Smooth muscle cell (in vitro differentiated cells): ENCODE data around the gene SLC25A39. TPM values are rescaled to one million over a fixed set of nuclear protein-coding genes. Genes with fewer than 3 reads are reported as not detected.
A peak's percentile ranks its signal among the peaks of the same experiment; 100 is the strongest.
"Not testable (repeated sequence)": the region's sequence is repeated elsewhere in the genome, so short reads cannot be mapped to it uniquely, and the experiment has no call there.

ENCODE experiments used
- DNase-seq: peaks from one replicate; lab custom pipeline; 2025; ENCODE audit not compliant: unreplicated experiment; lab: John Stamatoyannopoulos, UW
- H2AFZ ChIP-seq: fragments of 200-600 bp; sonication (generic); 2 replicates; pipeline ENCODE4 v1.6.0; 2016; ENCODE audit warnings: antibody characterized with exemption, low read depth, mild to moderate bottlenecking
- H3F3A ChIP-seq: fragments of 200-600 bp; sonication (generic); 2 replicates; pipeline ENCODE4 v1.6.0; 2017; ENCODE audit warnings: antibody characterized with exemption, low read depth
- H3K27ac ChIP-seq: fragments of 200-600 bp; sonication (generic); 2 replicates; pipeline ENCODE4 v1.5.1; 2016; ENCODE audit warnings: low read depth, mild to moderate bottlenecking
- H3K27me3 ChIP-seq: fragments of 200-600 bp; sonication (generic); 2 replicates; pipeline ENCODE4 v1.6.1; 2016; ENCODE audit warnings: low read depth, mild to moderate bottlenecking
- H3K36me3 ChIP-seq: fragments of 200-600 bp; sonication (generic); 2 replicates; pipeline ENCODE4 v1.5.1; 2016; ENCODE audit warnings: low read depth
- H3K4me1 ChIP-seq: fragments of 200-600 bp; sonication (generic); 2 replicates; pipeline ENCODE4 v1.5.1; 2016; ENCODE audit warnings: low read depth
- H3K4me2 ChIP-seq: fragments of 200-600 bp; sonication (generic); 2 replicates; pipeline ENCODE4 v1.6.0; 2016; ENCODE audit warnings: mild to moderate bottlenecking
- H3K4me3 ChIP-seq: fragments of 200-600 bp; sonication (generic); 2 replicates; pipeline ENCODE4 v1.5.1; 2016; ENCODE audit warnings: mild to moderate bottlenecking
- H3K79me2 ChIP-seq: fragments of 200-600 bp; sonication (generic); 2 replicates; pipeline ENCODE4 v1.6.0; 2016; ENCODE audit warnings: low read depth, mild to moderate bottlenecking
- H3K9ac ChIP-seq: fragments of 200-600 bp; sonication (generic); 2 replicates; pipeline ENCODE4 v1.6.0; 2016; ENCODE audit warnings: low read depth
- H3K9me3 ChIP-seq: fragments of 200-600 bp; sonication (generic); replicated peaks from 2 replicates; pipeline ENCODE4 v1.5.1; 2016; ENCODE audit warnings: low read depth
- H4K20me1 ChIP-seq: fragments of 200-600 bp; sonication (generic); 2 replicates; pipeline ENCODE4 v1.6.0; 2016; ENCODE audit warnings: low read depth
- WGBS: methylation state at CpG from one replicate; pipeline ENCODE4 v1.1.7; 2016; ENCODE audit warnings: low lambda C conversion rate; 5-methylcytosine and 5-hydroxymethylcytosine counted together
- polyA plus RNA-seq: library from polyadenylated mRNA; unstranded; fragments of >200 nt; fragmentation: Nextera tagmentation; extraction: Ambion mirVana; gene quantifications from 2 replicates; pipeline ENCODE4 v1.2.1, GENCODE V29; 2016
- total RNA-seq: library from RNA; depleted of rRNA; stranded (reverse); fragments of >200 nt; gene quantifications from 2 replicates; pipeline ENCODE4 v1.2.3, GENCODE V29; 2014
- TF ChIP-seq, protein P1 (sequence below): fragments of 200-600 bp; sonication (generic); IDR thresholded peaks from 2 replicates; pipeline ENCODE4 v1.5.1; 2017; ENCODE audit warnings: borderline replicate concordance, mild to moderate bottlenecking, antibody characterized with exemption; ENCODE audit not compliant: insufficient read depth, poor library complexity, severe bottlenecking

The SLC25A39 gene
- total and polyA plus RNA-seq, 2 experiments from 2014 or later, result 106 to 147 TPM

DNA sequence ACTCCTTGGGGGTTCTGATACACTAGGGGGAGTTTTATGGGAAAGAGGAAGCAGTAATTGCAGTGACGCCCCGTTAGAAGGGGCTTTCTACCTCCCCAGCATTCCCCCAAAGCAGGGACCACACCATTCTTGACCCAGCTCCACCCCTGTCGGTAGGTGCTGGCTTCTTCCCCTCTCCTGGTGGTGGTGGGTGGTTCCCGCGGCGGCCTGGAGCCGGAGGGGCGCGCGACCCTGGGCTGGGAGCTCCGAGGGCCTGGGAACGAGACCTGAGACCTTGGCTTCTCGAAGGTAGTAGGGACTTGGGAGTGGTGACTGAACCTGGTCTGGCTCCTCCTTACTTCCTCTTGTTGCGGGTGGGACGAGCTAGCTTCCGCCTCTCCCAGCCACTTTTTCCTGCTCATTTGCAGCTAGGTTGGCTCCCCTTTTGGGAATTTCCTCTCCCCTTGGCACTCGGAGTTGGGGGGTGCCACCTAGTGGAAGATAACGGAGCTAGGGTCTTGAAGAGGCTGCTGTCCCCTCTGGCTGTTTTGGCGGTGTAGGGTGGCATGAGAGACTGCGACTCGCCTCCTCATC, 20.9 kb upstream of the SLC25A39 start:
- H3K27ac ChIP-seq, result peak overlapping the region; percentile 12
- no peak for DNase-seq
- H3F3A ChIP-seq, result no peaks in the 10 kb centered on the region
- H3K4me3 ChIP-seq, result peak overlapping the region; percentile 74
- H3K4me2 ChIP-seq, result peak overlapping the region; percentile 91
- H3K9ac ChIP-seq, result peak overlapping the region; percentile 70
- no peaks in the 10 kb centered on the region for H3K79me2 ChIP-seq
- peaks cover 10% of the 10 kb centered on the region for H4K20me1 ChIP-seq
- 4% methylated on average over 21 of the region's 21 CpGs for WGBS
- H3K36me3 ChIP-seq, result no peaks in the 10 kb centered on the region
- H3K4me1 ChIP-seq, result no peaks in the 10 kb centered on the region
- H2AFZ ChIP-seq, result no peak overlapping the region
- no peaks in the 10 kb centered on the region for H3K27me3 ChIP-seq
- no peaks in the 10 kb centered on the region for H3K9me3 ChIP-seq
- TF ChIP-seq, protein P1, sequence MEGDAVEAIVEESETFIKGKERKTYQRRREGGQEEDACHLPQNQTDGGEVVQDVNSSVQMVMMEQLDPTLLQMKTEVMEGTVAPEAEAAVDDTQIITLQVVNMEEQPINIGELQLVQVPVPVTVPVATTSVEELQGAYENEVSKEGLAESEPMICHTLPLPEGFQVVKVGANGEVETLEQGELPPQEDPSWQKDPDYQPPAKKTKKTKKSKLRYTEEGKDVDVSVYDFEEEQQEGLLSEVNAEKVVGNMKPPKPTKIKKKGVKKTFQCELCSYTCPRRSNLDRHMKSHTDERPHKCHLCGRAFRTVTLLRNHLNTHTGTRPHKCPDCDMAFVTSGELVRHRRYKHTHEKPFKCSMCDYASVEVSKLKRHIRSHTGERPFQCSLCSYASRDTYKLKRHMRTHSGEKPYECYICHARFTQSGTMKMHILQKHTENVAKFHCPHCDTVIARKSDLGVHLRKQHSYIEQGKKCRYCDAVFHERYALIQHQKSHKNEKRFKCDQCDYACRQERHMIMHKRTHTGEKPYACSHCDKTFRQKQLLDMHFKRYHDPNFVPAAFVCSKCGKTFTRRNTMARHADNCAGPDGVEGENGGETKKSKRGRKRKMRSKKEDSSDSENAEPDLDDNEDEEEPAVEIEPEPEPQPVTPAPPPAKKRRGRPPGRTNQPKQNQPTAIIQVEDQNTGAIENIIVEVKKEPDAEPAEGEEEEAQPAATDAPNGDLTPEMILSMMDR, result peak; percentile 31

DNA sequence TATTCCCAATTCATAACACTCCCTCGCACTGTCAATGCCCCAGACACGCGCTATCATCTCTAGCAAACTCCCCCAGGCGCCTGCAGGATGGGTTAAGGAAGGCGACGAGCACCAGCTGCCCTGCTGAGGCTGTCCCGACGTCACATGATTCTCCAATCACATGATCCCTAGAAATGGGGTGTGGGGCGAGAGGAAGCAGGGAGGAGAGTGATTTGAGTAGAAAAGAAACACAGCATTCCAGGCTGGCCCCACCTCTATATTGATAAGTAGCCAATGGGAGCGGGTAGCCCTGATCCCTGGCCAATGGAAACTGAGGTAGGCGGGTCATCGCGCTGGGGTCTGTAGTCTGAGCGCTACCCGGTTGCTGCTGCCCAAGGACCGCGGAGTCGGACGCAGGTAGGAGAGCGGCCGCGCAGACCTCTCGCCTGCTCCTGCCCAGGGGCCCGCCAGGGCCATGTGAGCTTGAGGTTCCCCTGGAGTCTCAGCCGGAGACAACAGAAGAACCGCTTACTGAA, 20.4 kb upstream of the SLC25A39 start, which contains the start of gene GRN:
TSS of gene GRN (plus strand) at position 364 of the 515 bp plus-strand sequence. CDS start 3,863 bp downstream, outside the sequence.
- Histone ChIP-seq H4K20me1 (peaks cover 10% of the 10 kb centered on the region), H3K4me2 (peak within 1 kb of the TSS; percentile 91), H3K9ac (peak within 1 kb of the TSS; percentile 70), H3K36me3 (no peaks in the 10 kb centered on the region), H3K27ac (peak within 1 kb of the TSS; percentile 12), H2AFZ (peak within 1 kb of the TSS; percentile 85), H3K4me3 (peak within 1 kb of the TSS; percentile 74), H3K79me2 (no peaks in the 10 kb centered on the region), H3F3A (no peaks in the 10 kb centered on the region), H3K4me1 (no peaks in the 10 kb centered on the region), H3K27me3 (no peaks in the 10 kb centered on the region), H3K9me3 (no peaks in the 10 kb centered on the region)
- TF ChIP-seq, protein P1, result no peak
- WGBS, result under 1% methylated on average over 26 of the region's 26 CpGs
- DNase-seq, result peak; percentile 62

DNA sequence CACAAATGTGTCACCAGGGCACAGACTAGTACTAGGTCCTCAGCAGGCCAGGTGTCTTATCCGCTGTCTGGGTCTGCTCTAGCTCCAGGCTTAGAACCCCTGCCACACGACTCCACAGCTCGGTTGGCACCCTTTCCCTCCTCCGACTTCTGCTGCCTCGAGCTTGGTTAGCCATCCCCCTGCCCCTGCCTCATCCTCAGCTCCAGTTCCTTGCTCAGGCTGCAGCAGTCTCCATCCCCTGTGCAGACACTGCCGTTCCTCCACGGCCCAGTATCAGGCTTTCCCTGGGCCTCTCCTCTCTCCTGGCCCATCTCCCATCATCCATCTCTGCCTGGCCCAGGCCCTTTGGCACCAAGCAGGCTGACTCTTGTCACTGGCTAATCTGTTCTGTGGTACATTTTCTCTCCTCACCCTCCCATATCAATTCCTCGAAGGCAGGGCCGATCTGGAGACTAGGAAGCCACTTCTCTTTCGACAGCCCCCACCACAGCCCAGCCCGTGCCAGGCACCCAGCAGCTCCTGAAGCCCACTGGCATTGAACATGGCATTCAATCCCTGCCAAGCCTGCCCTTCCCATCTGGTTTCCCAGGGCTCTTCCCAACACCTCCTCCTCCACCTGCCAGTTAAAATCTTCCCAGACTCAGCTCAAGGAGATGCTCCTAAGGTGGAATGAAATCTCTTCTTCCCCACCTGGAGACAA, 19.0 kb upstream of the SLC25A39 start:
- no peak overlapping the region for H3K9ac ChIP-seq
- H3K4me1 ChIP-seq, result no peaks in the 10 kb centered on the region
- H3K27ac ChIP-seq, result no peak overlapping the region
- no peaks in the 10 kb centered on the region for H3K79me2 ChIP-seq
- no peak overlapping the region for H3K4me2 ChIP-seq
- no peak overlapping the region for H2AFZ ChIP-seq
- TF ChIP-seq, protein P1, result no peak
- DNase-seq, result no peak
- no peaks in the 10 kb centered on the region for H3K36me3 ChIP-seq
- H4K20me1 ChIP-seq, result peaks cover 10% of the 10 kb centered on the region
- 88% methylated on average over 11 of the region's 11 CpGs for WGBS
- H3K27me3 ChIP-seq, result no peaks in the 10 kb centered on the region
- no peak overlapping the region for H3K4me3 ChIP-seq
- H3F3A ChIP-seq, result no peaks in the 10 kb centered on the region
- H3K9me3 ChIP-seq, result no peaks in the 10 kb centered on the region

DNA sequence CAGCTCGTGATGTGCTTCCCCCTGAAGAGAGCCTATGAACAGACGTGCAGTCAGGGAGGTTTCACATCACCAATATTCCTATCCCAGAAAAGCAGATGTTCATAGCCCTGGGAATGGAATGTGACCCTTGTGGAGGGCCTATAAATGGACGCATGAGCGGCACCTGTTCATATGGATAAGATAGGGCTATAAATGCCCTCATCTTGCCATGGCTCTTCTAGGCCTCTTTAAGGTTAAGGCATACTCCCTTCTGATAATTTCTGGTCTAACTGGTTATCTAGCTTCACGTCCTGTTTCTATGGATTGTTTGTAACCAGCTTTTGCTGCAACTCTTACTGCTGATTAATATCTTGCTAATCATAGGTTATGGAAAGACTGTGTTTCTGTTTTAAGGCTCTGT, 15.9 kb upstream of the SLC25A39 start:
- H3F3A ChIP-seq, DNase-seq, H3K27me3 ChIP-seq, H3K4me3 ChIP-seq, H3K36me3 ChIP-seq, H3K9ac ChIP-seq, H3K79me2 ChIP-seq, H3K9me3 ChIP-seq, H3K4me2 ChIP-seq, H3K4me1 ChIP-seq, H2AFZ ChIP-seq, H3K27ac ChIP-seq, H4K20me1 ChIP-seq: not testable (repeated sequence)
- WGBS, result 74% methylated on average over 5 of the region's 5 CpGs
